ENCODE data around the gene IL17D. TPM values are rescaled to one million over a fixed set of nuclear protein-coding genes. Genes with fewer than 3 reads are reported as not detected.

Gene IL17D
- total RNA-seq, 4 donors from 2014 or later, result 1.1 to 1.4 TPM; not detected in 2

GRCh38 chr13:20700288-20700687, 3.2 kb upstream of the IL17D start:
- H3K27ac ChIP-seq, result no peak overlapping the region
- in situ Hi-C loops (cut with MboI; ENCODE audit: low pct_ligation_motif_present in 1 of 4, low pct_unique_long_range_greater_than_20kb in 1 of 4, low sequenced_read_pairs in 3 of 4), result loop anchor here in 3 of 4 donors (10.0 to 25.0 kb wide), 5 partner anchors 112 to 387 kb away; partner anchors contain the start of gene XPO4 (in 2 of the 3)
- TF ChIP-seq POLR2A (IDR thresholded peaks at IDR 0.05), result no peak
- TF ChIP-seq CTCF (IDR thresholded peaks at IDR 0.05), result no peak
- TF ChIP-seq EP300 (IDR thresholded peaks at IDR 0.05; ENCODE audit: low read depth), result no peak
- TF ChIP-seq POLR2AphosphoS5 (IDR thresholded peaks at IDR 0.05), result no peak
- no peaks in the 10 kb centered on the region for H3K9me3 ChIP-seq
- no peaks in the 10 kb centered on the region for H3K36me3 ChIP-seq
- peaks cover 0 to 16% (median 12%) of the 10 kb centered on the region in 4 donors for H3K4me1 ChIP-seq
- intact Hi-C loops (cut with DNase I; ENCODE audit: low total_unique reads), result no loop called here
- H3K4me3 ChIP-seq, result no peak overlapping the region
- no peak for DNase-seq
- peaks cover 25% of the 10 kb centered on the region for H3K27me3 ChIP-seq
- WGBS, 2 donors (ENCODE audit: low coverage in 1 of 2), result 79 to 88% methylated on average over 5 to 6 of the region's 6 CpGs

GRCh38 chr13:20701461-20701860, 2.0 kb upstream of the IL17D start:
- Histone ChIP-seq H3K9me3 (no peaks in the 10 kb centered on the region), H3K27me3 (peaks cover 25% of the 10 kb centered on the region), H3K36me3 (no peaks in the 10 kb centered on the region), H3K4me1 (peaks cover 0 to 16% (median 12%) of the 10 kb centered on the region in 4 donors), H3K27ac (no peak overlapping the region), H3K4me3 (no peak overlapping the region)
- WGBS, 2 donors (ENCODE audit: low coverage in 1 of 2), result 92 to 100% methylated on average over 3 of the region's 3 CpGs
- no peak for TF ChIP-seq POLR2AphosphoS5 (IDR thresholded peaks at IDR 0.05)
- no peak for TF ChIP-seq EP300 (IDR thresholded peaks at IDR 0.05; ENCODE audit: low read depth)
- TF ChIP-seq POLR2A (IDR thresholded peaks at IDR 0.05), result no peak
- no peak for TF ChIP-seq CTCF (IDR thresholded peaks at IDR 0.05)
- intact Hi-C loops (cut with DNase I; ENCODE audit: low total_unique reads) (no loop called here), in situ Hi-C loops (cut with MboI; ENCODE audit: low pct_ligation_motif_present in 1 of 4, low pct_unique_long_range_greater_than_20kb in 1 of 4, low sequenced_read_pairs in 3 of 4) (loop anchor here in 3 of 4 donors (10.0 to 25.0 kb wide), 5 partner anchors 111 to 386 kb away; partner anchors contain the start of gene XPO4 (in 2 of the 3))
- DNase-seq, result no peak

GRCh38 chr13:20702530-20702914, 977 bp upstream of the IL17D start:
- DNase-seq, result no peak
- Histone ChIP-seq H3K4me3 (peak overlapping the region in 3 of 4 donors; percentile 60 to 85 (median 66)), H3K27ac (peak overlapping the region in 3 of 4 donors; percentile 61 to 75 (median 70)), H3K36me3 (no peaks in the 10 kb centered on the region), H3K27me3 (peaks cover 25% of the 10 kb centered on the region), H3K4me1 (peaks cover 0 to 16% (median 12%) of the 10 kb centered on the region in 4 donors), H3K9me3 (no peaks in the 10 kb centered on the region)
- 26 to 28% methylated on average over 8 to 9 of the region's 9 CpGs for WGBS, 2 donors (ENCODE audit: low coverage in 1 of 2)
- in situ Hi-C loops (cut with MboI; ENCODE audit: low pct_ligation_motif_present in 1 of 4, low pct_unique_long_range_greater_than_20kb in 1 of 4, low sequenced_read_pairs in 3 of 4) (loop anchor here in 3 of 4 donors (10.0 to 25.0 kb wide), 5 partner anchors 110 to 385 kb away; partner anchors contain the start of gene XPO4 (in 2 of the 3)), intact Hi-C loops (cut with DNase I; ENCODE audit: low total_unique reads) (no loop called here)
- peak; percentile 26 to 48 (median 43) for TF ChIP-seq POLR2AphosphoS5 (IDR thresholded peaks at IDR 0.05)
- no peak for TF ChIP-seq POLR2A (IDR thresholded peaks at IDR 0.05)

- Histone ChIP-seq H3K36me3 (no peaks in the 10 kb centered on the region), H3K9me3 (no peaks in the 10 kb centered on the region), H3K4me3 (peak overlapping the region; percentile 29 to 66 (median 42)), H3K4me1 (peaks cover 0 to 16% (median 12%) of the 10 kb centered on the region in 4 donors), H3K27me3 (peaks cover 25% of the 10 kb centered on the region), H3K27ac (peak overlapping the region in 3 of 4 donors; percentile 37 to 74 (median 55))
- DNase-seq, result peak; percentile 87
- intact Hi-C loops (cut with DNase I; ENCODE audit: low total_unique reads) (no loop called here), in situ Hi-C loops (cut with MboI; ENCODE audit: low pct_ligation_motif_present in 1 of 4, low pct_unique_long_range_greater_than_20kb in 1 of 4, low sequenced_read_pairs in 3 of 4) (loop anchor here in 3 of 4 donors (10.0 to 25.0 kb wide), 5 partner anchors 108 to 383 kb away; partner anchors contain the start of gene XPO4 (in 2 of the 3))
- 0% methylated on average over 23 of the region's 98 CpGs; no CpG with 5 or more reads in 1 of the 2 donors for WGBS, 2 donors (ENCODE audit: low coverage in 1 of 2)
- no peak for TF ChIP-seq POLR2A (IDR thresholded peaks at IDR 0.05)
- TF ChIP-seq POLR2AphosphoS5 (IDR thresholded peaks at IDR 0.05), result peak in 2 of 3 donors; percentile 59 to 61
- peak in 4 of 5 experiments; percentile 44 to 66 (median 50) for TF ChIP-seq CTCF (IDR thresholded peaks at IDR 0.05)
- no peak for TF ChIP-seq EP300 (IDR thresholded peaks at IDR 0.05; ENCODE audit: low read depth)
Observed at GRCh38 chr13:20703780-20704458, 420 bp downstream of the IL17D start.

Measured in transverse colon (tissue), 4 donors.